ENCODE results near the gene TAF6L. TPM values are rescaled to one million over a fixed set of nuclear protein-coding genes. Genes with fewer than 3 reads are reported as not detected.

The TAF6L gene
- total and polyA plus RNA-seq, 10 donors = 11.9 to 37.5 (median 22.4) TPM

- Histone ChIP-seq H3K27ac (peak within 1 kb of the TSS; percentile 87 to 99 (median 96)), H3K27me3 (replicated peaks in 1 of 7) (no peaks in the 10 kb centered on the region), H3K9me3 (no peaks in the 10 kb centered on the region), H3K4me3 (peak within 1 kb of the TSS; percentile 68 to 94 (median 86)), H3K4me1 (peaks cover 13 to 68% (median 43%) of the 10 kb centered on the region in 6 donors), H3K36me3 (peaks cover 4 to 51% (median 33%) of the 10 kb centered on the region in 6 donors)
- TF ChIP-seq POLR2AphosphoS5 (IDR thresholded peaks at IDR 0.05) = peak; percentile 100
- TF ChIP-seq, protein P1, sequence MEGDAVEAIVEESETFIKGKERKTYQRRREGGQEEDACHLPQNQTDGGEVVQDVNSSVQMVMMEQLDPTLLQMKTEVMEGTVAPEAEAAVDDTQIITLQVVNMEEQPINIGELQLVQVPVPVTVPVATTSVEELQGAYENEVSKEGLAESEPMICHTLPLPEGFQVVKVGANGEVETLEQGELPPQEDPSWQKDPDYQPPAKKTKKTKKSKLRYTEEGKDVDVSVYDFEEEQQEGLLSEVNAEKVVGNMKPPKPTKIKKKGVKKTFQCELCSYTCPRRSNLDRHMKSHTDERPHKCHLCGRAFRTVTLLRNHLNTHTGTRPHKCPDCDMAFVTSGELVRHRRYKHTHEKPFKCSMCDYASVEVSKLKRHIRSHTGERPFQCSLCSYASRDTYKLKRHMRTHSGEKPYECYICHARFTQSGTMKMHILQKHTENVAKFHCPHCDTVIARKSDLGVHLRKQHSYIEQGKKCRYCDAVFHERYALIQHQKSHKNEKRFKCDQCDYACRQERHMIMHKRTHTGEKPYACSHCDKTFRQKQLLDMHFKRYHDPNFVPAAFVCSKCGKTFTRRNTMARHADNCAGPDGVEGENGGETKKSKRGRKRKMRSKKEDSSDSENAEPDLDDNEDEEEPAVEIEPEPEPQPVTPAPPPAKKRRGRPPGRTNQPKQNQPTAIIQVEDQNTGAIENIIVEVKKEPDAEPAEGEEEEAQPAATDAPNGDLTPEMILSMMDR (IDR thresholded peaks at IDR 0.05 in 8 of 11, conservative IDR thresholded peaks at IDR 0.05 in 3 of 11) = peak in 8 of 11 experiments; percentile 9 to 53 (median 34)
- TF ChIP-seq POLR2A (IDR thresholded peaks at IDR 0.05) = peak; percentile 98 to 100 (median 99)
- WGBS, 5 donors = 0 to 1% (median 1%) methylated on average over 27 to 77 of the region's 77 CpGs
- intact Hi-C loops (cut with DNase I; ENCODE audit: low total_unique reads) = no loop called here
- peak; percentile 98 for DNase-seq
Observed at GRCh38 chr11:62805076-62805892, 34.1 kb downstream of the TAF6L start, which contains the start of gene NXF1. Gene NXF1 (minus strand): TSS chr11:62805440. CDS start chr11:62805356, 84 bp downstream.

GRCh38 chr11:62805961-62806441 is 34.8 kb downstream of the TAF6L start:
- peak overlapping the region; percentile 87 to 99 (median 96) for H3K27ac ChIP-seq
- TF ChIP-seq POLR2AphosphoS5 (IDR thresholded peaks at IDR 0.05) (no peak), POLR2A (IDR thresholded peaks at IDR 0.05) (no peak)
- TF ChIP-seq, protein P1 (IDR thresholded peaks at IDR 0.05 in 8 of 11, conservative IDR thresholded peaks at IDR 0.05 in 3 of 11) = no peak
- no peaks in the 10 kb centered on the region for H3K9me3 ChIP-seq
- H3K4me3 ChIP-seq = peak overlapping the region; percentile 68 to 94 (median 86)
- intact Hi-C loops (cut with DNase I; ENCODE audit: low total_unique reads) = no loop called here
- WGBS, 5 donors = 22 to 31% (median 28%) methylated on average over 12 of the region's 12 CpGs
- no peaks in the 10 kb centered on the region for H3K27me3 ChIP-seq (replicated peaks in 1 of 7)
- DNase-seq = no peak
- H3K36me3 ChIP-seq = peaks cover 3 to 44% (median 26%) of the 10 kb centered on the region in 6 donors
- H3K4me1 ChIP-seq = peaks cover 13 to 65% (median 42%) of the 10 kb centered on the region in 6 donors

DNA sequence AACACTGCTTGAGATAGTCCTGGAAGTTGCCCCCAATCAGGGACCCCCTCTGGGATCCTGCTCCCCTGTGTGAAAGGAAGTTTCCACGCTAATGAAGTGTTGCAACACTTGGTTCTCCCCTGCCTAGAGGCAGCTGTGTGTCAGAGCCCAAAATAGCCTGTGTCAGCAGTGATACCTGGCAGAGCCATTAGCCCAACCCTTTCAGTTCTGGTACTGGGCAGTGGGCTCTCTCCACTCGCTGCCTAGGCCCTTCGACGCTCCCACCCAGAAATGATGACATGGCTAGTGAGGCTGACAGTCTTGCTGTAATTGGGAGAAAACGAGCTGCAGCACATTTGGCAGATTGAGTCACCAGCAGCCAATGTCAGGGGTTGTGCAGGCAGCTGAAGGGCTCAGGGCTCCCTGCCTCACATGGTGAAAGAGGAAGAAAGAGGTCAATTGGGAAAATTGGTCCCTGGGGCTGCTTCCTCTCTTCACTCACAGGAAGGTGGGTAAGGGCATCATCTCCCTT is 35.5 kb downstream of the TAF6L start:
- TF ChIP-seq POLR2AphosphoS5 (IDR thresholded peaks at IDR 0.05) = peak in 2 of 3 donors; percentile 45 to 50
- no peak for TF ChIP-seq POLR2A (IDR thresholded peaks at IDR 0.05)
- Histone ChIP-seq H3K4me3 (peak overlapping the region in 1 of 8 donors; percentile 86), H3K4me1 (peaks cover 13 to 58% (median 41%) of the 10 kb centered on the region in 6 donors), H3K9me3 (no peaks in the 10 kb centered on the region), H3K27ac (peak overlapping the region in 7 of 8 donors; percentile 95 to 99 (median 97)), H3K36me3 (peaks cover 3 to 38% (median 19%) of the 10 kb centered on the region in 6 donors), H3K27me3 (replicated peaks in 1 of 7) (no peaks in the 10 kb centered on the region)
- DNase-seq = no peak
- 49 to 77% (median 60%) methylated on average over 5 of the region's 5 CpGs for WGBS, 5 donors
- intact Hi-C loops (cut with DNase I; ENCODE audit: low total_unique reads) = no loop called here

DNA sequence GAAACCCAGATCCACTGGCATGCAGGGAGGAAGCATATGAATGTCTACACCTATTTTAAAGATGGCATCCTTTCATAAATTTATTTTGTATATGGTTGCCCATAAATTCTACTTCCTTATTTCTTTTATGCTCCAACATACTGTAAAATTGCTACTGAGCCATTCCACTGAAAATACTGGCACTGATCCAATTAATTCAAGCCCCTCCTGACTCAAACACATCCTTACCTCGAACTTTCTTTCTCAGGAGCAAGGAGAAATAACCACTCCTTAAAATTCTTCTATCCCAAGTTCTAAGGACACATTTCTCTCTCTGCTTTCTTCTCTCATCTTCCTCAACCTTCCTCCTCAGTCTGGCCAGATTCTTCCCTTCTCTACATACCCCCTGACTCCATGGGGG is 39.6 kb downstream of the TAF6L start:
- Histone ChIP-seq H3K27ac (no peak overlapping the region), H3K27me3 (replicated peaks in 1 of 7) (no peaks in the 10 kb centered on the region), H3K4me1 (peaks cover 4 to 25% (median 13%) of the 10 kb centered on the region in 6 donors), H3K36me3 (peaks cover 0 to 52% (median under 1%) of the 10 kb centered on the region in 6 donors), H3K9me3 (no peaks in the 10 kb centered on the region), H3K4me3 (no peak overlapping the region)
- intact Hi-C loops (cut with DNase I; ENCODE audit: low total_unique reads) = no loop called here
- TF ChIP-seq POLR2A (IDR thresholded peaks at IDR 0.05) (no peak), POLR2AphosphoS5 (IDR thresholded peaks at IDR 0.05) (no peak)
- TF ChIP-seq, protein P1 (IDR thresholded peaks at IDR 0.05 in 8 of 11, conservative IDR thresholded peaks at IDR 0.05 in 3 of 11) = no peak
- 34 to 50% (median 37%) methylated on average over 1 of the region's 1 CpG for WGBS, 5 donors
- no peak for DNase-seq

Measured in spleen (tissue), 11 donors.